CD4-positive, alpha-beta memory T cell (primary cell): ENCODE results near the gene VPS39. TPM values are rescaled to one million over a fixed set of nuclear protein-coding genes. Genes with fewer than 3 reads are reported as not detected.

Experiments used
- CTCF ChIA-PET: fragments of 350-600 bp; sonication (Branson Sonifier 250); formaldehyde crosslinking; loops from one replicate; lab custom pipeline; 2021; ENCODE audit warnings: inconsistent platforms; ENCODE audit not compliant: partially characterized antibody; lab: Charles Lee
- POLR2A ChIA-PET: fragments of 350-600 bp; sonication (Branson Sonifier 250); formaldehyde crosslinking; loops from one replicate; lab custom pipeline; 2021; ENCODE audit not compliant: partially characterized antibody; lab: Charles Lee
- DNase-seq, 5 donors: peaks; one replicate each; pipeline versions ENCODE4 v3.0.0 to v3.0.0-alpha.2; 2020 to 2022; ENCODE audit warnings: mixed read lengths in 1 of 5
- H3K27ac ChIP-seq: one replicate; pipeline ENCODE4 v1.7.0; 2013; ENCODE audit warnings: low read depth, low read length
- H3K27me3 ChIP-seq: 2 replicates; pipeline ENCODE4 v1.7.0; 2013; ENCODE audit warnings: mild to moderate bottlenecking, low read length, moderate library complexity; ENCODE audit not compliant: insufficient read depth
- H3K36me3 ChIP-seq: 2 replicates; pipeline ENCODE4 v1.7.0; 2013; ENCODE audit warnings: mild to moderate bottlenecking, low read length, moderate library complexity; ENCODE audit not compliant: insufficient read depth
- H3K4me1 ChIP-seq: 2 replicates; pipeline ENCODE4 v1.7.0; 2013; ENCODE audit warnings: mild to moderate bottlenecking, low read length, moderate library complexity; ENCODE audit not compliant: insufficient read depth
- H3K4me3 ChIP-seq, 2 donors: one replicate each; pipeline ENCODE4 v1.7.0; 2013; ENCODE audit warnings: low read length in 2 of 2, mild to moderate bottlenecking in 1 of 2
- H3K9me3 ChIP-seq, 2 donors: one replicate each; pipeline ENCODE4 v1.7.0; 2013; ENCODE audit warnings: low read length in 2 of 2, control low read depth in 1 of 2; ENCODE audit not compliant: control insufficient read depth in 1 of 2
- H3K27ac Mint-ChIP-seq, 7 donors: one replicate each; pipeline ENCODE4 v1.8.0; 2020 to 2021; ENCODE audit warnings: mixed read lengths in 7 of 7, mild to moderate bottlenecking in 6 of 7, inconsistent platforms in 3 of 7, moderate library complexity in 3 of 7
- H3K27me3 Mint-ChIP-seq, 2 donors: one replicate each; pipeline ENCODE4 v1.8.0; 2020 to 2021; ENCODE audit warnings: mixed read lengths in 2 of 2
- H3K36me3 Mint-ChIP-seq, 2 donors: one replicate each; pipeline ENCODE4 v1.8.0; 2020 to 2021; ENCODE audit warnings: mixed read lengths in 2 of 2, inconsistent platforms in 1 of 2, mild to moderate bottlenecking in 1 of 2
- H3K4me1 Mint-ChIP-seq, 4 donors: one replicate each; pipeline ENCODE4 v1.8.0; 2020 to 2021; ENCODE audit warnings: mixed read lengths in 4 of 4, mild to moderate bottlenecking in 1 of 4
- H3K4me3 Mint-ChIP-seq, 8 donors: one replicate each; pipeline ENCODE4 v1.8.0; 2020 to 2021; ENCODE audit warnings: mixed read lengths in 8 of 8, mild to moderate bottlenecking in 7 of 8, moderate library complexity in 6 of 8, inconsistent platforms in 3 of 8
- H3K9me3 Mint-ChIP-seq, 8 donors: one replicate each; pipeline ENCODE4 v1.8.0; 2020 to 2021; ENCODE audit warnings: mixed read lengths in 8 of 8, mild to moderate bottlenecking in 5 of 8, inconsistent platforms in 3 of 8, moderate library complexity in 1 of 8
- intact Hi-C: fragments of 100-400 bp; cut with micrococcal nuclease; formaldehyde crosslinking; loops from one replicate; pipeline ENCODE4 v1.15.1; 2023
- polyA plus RNA-seq, 2 donors: library from polyadenylated mRNA; unstranded; fragments of 300-500 nt; fragmentation: Illumina TruSeq; gene quantifications; one replicate each; pipeline ENCODE4 v1.2.3, GENCODE V29; 2021
- total RNA-seq, 2 experiments: library from RNA; stranded (reverse); gene quantifications; one replicate each; pipeline ENCODE4 v1.2.3, GENCODE V29; 2021

Gene VPS39
- total and polyA plus RNA-seq, 4 experiments from 2014 or later = 21.2 to 120 (median 76.3) TPM

GRCh38 chr15:42130246-42130986 lies 77.7 kb downstream of the VPS39 start:
- H3K9me3 Mint-ChIP-seq = no peaks in the 10 kb centered on the region
- Histone ChIP-seq H3K27ac (no peak overlapping the region), H3K36me3 (no peaks in the 10 kb centered on the region), H3K4me3 (no peak overlapping the region), H3K27me3 (no peaks in the 10 kb centered on the region), H3K4me1 (no peaks in the 10 kb centered on the region), H3K9me3 (no peaks in the 10 kb centered on the region)
- H3K27me3 Mint-ChIP-seq = peaks cover 9 to 15% of the 10 kb centered on the region in 2 donors
- peaks cover 0 to 2% (median 0%) of the 10 kb centered on the region in 4 donors for H3K4me1 Mint-ChIP-seq
- CTCF ChIA-PET = interaction anchor here (0.8 to 1.7 kb wide), 3 partner anchors 8 to 16 kb away, joined by 3 to 14 read pairs (median 9); no protein-coding TSS in a partner anchor
- intact Hi-C loops = no loop called here
- no peak overlapping the region for H3K27ac Mint-ChIP-seq
- POLR2A ChIA-PET = no interaction called here
- no peak for DNase-seq
- no peaks in the 10 kb centered on the region for H3K36me3 Mint-ChIP-seq
- no peak overlapping the region for H3K4me3 Mint-ChIP-seq

GRCh38 chr15:42129364-42129763 lies 78.7 kb downstream of the VPS39 start:
- no peak for DNase-seq

GRCh38 chr15:42128476-42128875 lies 79.6 kb downstream of the VPS39 start:
- ChIA-PET CTCF (no interaction called here), POLR2A (no interaction called here)
- H3K36me3 ChIP-seq = no peaks in the 10 kb centered on the region
- Mint-ChIP-seq H3K4me1 (no peaks in the 10 kb centered on the region), H3K27ac (no peak overlapping the region), H3K36me3 (no peaks in the 10 kb centered on the region), H3K27me3 (peaks cover 9 to 13% of the 10 kb centered on the region in 2 donors), H3K4me3 (no peak overlapping the region), H3K9me3 (no peaks in the 10 kb centered on the region)
- H3K9me3 ChIP-seq = no peaks in the 10 kb centered on the region
- no peak overlapping the region for H3K4me3 ChIP-seq
- DNase-seq = no peak
- intact Hi-C loops = no loop called here
- H3K27me3 ChIP-seq = no peaks in the 10 kb centered on the region
- no peak overlapping the region for H3K27ac ChIP-seq
- no peaks in the 10 kb centered on the region for H3K4me1 ChIP-seq

More at GRCh38 chr15:42129364-42129763, 78.7 kb downstream of the VPS39 start:
- Histone ChIP-seq H3K27me3 (no peaks in the 10 kb centered on the region), H3K4me1 (no peaks in the 10 kb centered on the region), H3K4me3 (no peak overlapping the region), H3K9me3 (no peaks in the 10 kb centered on the region), H3K36me3 (no peaks in the 10 kb centered on the region), H3K27ac (no peak overlapping the region)
- H3K27me3 Mint-ChIP-seq = peaks cover 9 to 15% of the 10 kb centered on the region in 2 donors
- H3K4me3 Mint-ChIP-seq = no peak overlapping the region
- ChIA-PET POLR2A (no interaction called here), CTCF (interaction anchor here (1.7 kb wide), 1 partner anchor 9 kb away, joined by 14 read pairs; no protein-coding TSS in a partner anchor)
- H3K27ac Mint-ChIP-seq = no peak overlapping the region
- intact Hi-C loops = no loop called here
- peaks cover 0 to 2% (median 0%) of the 10 kb centered on the region in 4 donors for H3K4me1 Mint-ChIP-seq
- no peaks in the 10 kb centered on the region for H3K9me3 Mint-ChIP-seq
- no peaks in the 10 kb centered on the region for H3K36me3 Mint-ChIP-seq

- no peak overlapping the region for H3K4me3 ChIP-seq
- H3K9me3 ChIP-seq = no peaks in the 10 kb centered on the region
- peaks cover 4 to 7% of the 10 kb centered on the region in 2 donors for H3K27me3 Mint-ChIP-seq
- no peaks in the 10 kb centered on the region for H3K36me3 Mint-ChIP-seq
- no peak overlapping the region for H3K27ac Mint-ChIP-seq
- DNase-seq = no peak
- no peak overlapping the region for H3K4me3 Mint-ChIP-seq
- no peaks in the 10 kb centered on the region for H3K36me3 ChIP-seq
- H3K4me1 Mint-ChIP-seq = peaks cover 2 to 6% (median 5%) of the 10 kb centered on the region in 4 donors
- H3K9me3 Mint-ChIP-seq = no peaks in the 10 kb centered on the region
- CTCF ChIA-PET = no interaction called here
- intact Hi-C loops = no loop called here
- POLR2A ChIA-PET = no interaction called here
- H3K27me3 ChIP-seq = no peaks in the 10 kb centered on the region
- H3K4me1 ChIP-seq = no peaks in the 10 kb centered on the region
- no peak overlapping the region for H3K27ac ChIP-seq
Measured at GRCh38 chr15:42123546-42123945, 84.6 kb downstream of the VPS39 start.

GRCh38 chr15:42121682-42122081 lies 86.4 kb downstream of the VPS39 start:
- ChIA-PET POLR2A (no interaction called here), CTCF (interaction anchor here (2.8 kb wide), 1 partner anchor 9 kb away, joined by 9 read pairs; no protein-coding TSS in a partner anchor)
- Histone ChIP-seq H3K36me3 (no peaks in the 10 kb centered on the region), H3K4me3 (no peak overlapping the region), H3K27me3 (no peaks in the 10 kb centered on the region), H3K4me1 (no peaks in the 10 kb centered on the region), H3K27ac (no peak overlapping the region), H3K9me3 (no peaks in the 10 kb centered on the region)
- H3K4me1 Mint-ChIP-seq = peaks cover 2 to 9% (median 5%) of the 10 kb centered on the region in 4 donors
- H3K4me3 Mint-ChIP-seq = no peak overlapping the region
- no peak for DNase-seq
- no peaks in the 10 kb centered on the region for H3K36me3 Mint-ChIP-seq
- H3K27me3 Mint-ChIP-seq = no peaks in the 10 kb centered on the region
- H3K9me3 Mint-ChIP-seq = no peaks in the 10 kb centered on the region
- intact Hi-C loops = no loop called here
- no peak overlapping the region for H3K27ac Mint-ChIP-seq

GRCh38 chr15:42121021-42121420 lies 87.1 kb downstream of the VPS39 start:
- Histone ChIP-seq H3K27ac (no peak overlapping the region), H3K4me3 (no peak overlapping the region), H3K27me3 (no peaks in the 10 kb centered on the region), H3K9me3 (no peaks in the 10 kb centered on the region), H3K4me1 (no peaks in the 10 kb centered on the region), H3K36me3 (no peaks in the 10 kb centered on the region)
- no peaks in the 10 kb centered on the region for H3K27me3 Mint-ChIP-seq
- no peak overlapping the region for H3K27ac Mint-ChIP-seq
- intact Hi-C loops = no loop called here
- no peak overlapping the region for H3K4me3 Mint-ChIP-seq
- POLR2A ChIA-PET = no interaction called here
- no peak for DNase-seq
- H3K9me3 Mint-ChIP-seq = peaks cover 0 to 4% (median 0%) of the 10 kb centered on the region in 8 donors
- peaks cover 2 to 9% (median 5%) of the 10 kb centered on the region in 4 donors for H3K4me1 Mint-ChIP-seq
- CTCF ChIA-PET = interaction anchor here (2.8 kb wide), 1 partner anchor 9 kb away, joined by 9 read pairs; no protein-coding TSS in a partner anchor
- no peaks in the 10 kb centered on the region for H3K36me3 Mint-ChIP-seq

GRCh38 chr15:42120285-42120684 lies 87.8 kb downstream of the VPS39 start:
- H3K9me3 ChIP-seq = no peaks in the 10 kb centered on the region
- no peaks in the 10 kb centered on the region for H3K4me1 ChIP-seq
- intact Hi-C loops = no loop called here
- Mint-ChIP-seq H3K4me1 (peaks cover 2 to 9% (median 5%) of the 10 kb centered on the region in 4 donors), H3K27me3 (no peaks in the 10 kb centered on the region), H3K4me3 (no peak overlapping the region), H3K36me3 (no peaks in the 10 kb centered on the region), H3K27ac (no peak overlapping the region), H3K9me3 (peaks cover 0 to 7% (median 0%) of the 10 kb centered on the region in 8 donors)
- no peak for DNase-seq
- H3K36me3 ChIP-seq = no peaks in the 10 kb centered on the region
- CTCF ChIA-PET = interaction anchor here (2.8 kb wide), 1 partner anchor 10 kb away, joined by 9 read pairs; no protein-coding TSS in a partner anchor
- no peaks in the 10 kb centered on the region for H3K27me3 ChIP-seq
- H3K27ac ChIP-seq = no peak overlapping the region
- H3K4me3 ChIP-seq = no peak overlapping the region
- POLR2A ChIA-PET = no interaction called here
